ENCODE measurements around the gene DNAH9.

Gene DNAH9

GRCh38 chr17:11909348-11909747 lies 311.1 kb downstream of the DNAH9 start:
- no peak for TF ChIP-seq CTCF (IDR thresholded peaks at IDR 0.05; ENCODE audit: insufficient read depth, missing control alignments)
- DNase-seq (ENCODE audit: insufficient read length, low spot score) (no peak), FAIRE-seq (no peak)

- no peak for TF ChIP-seq CTCF (IDR thresholded peaks at IDR 0.05; ENCODE audit: insufficient read depth, missing control alignments)
Measured at GRCh38 chr17:11916091-11916490, 317.8 kb downstream of the DNAH9 start.

GRCh38 chr17:11917415-11917814 lies 319.1 kb downstream of the DNAH9 start:
- TF ChIP-seq CTCF (IDR thresholded peaks at IDR 0.05; ENCODE audit: insufficient read depth, missing control alignments): no peak
- no peak for DNase-seq (ENCODE audit: insufficient read length, low spot score)

More at GRCh38 chr17:11916091-11916490, 317.8 kb downstream of the DNAH9 start:
- DNase-seq (ENCODE audit: insufficient read length, low spot score): no peak
- FAIRE-seq: no peak

GRCh38 chr17:11921296-11921695 lies 323.0 kb downstream of the DNAH9 start:
- FAIRE-seq (no peak), DNase-seq (ENCODE audit: insufficient read length, low spot score) (no peak)

More at GRCh38 chr17:11917415-11917814, 319.1 kb downstream of the DNAH9 start:
- FAIRE-seq: no peak

GRCh38 chr17:11922638-11923037 lies 324.4 kb downstream of the DNAH9 start:
- no peak for TF ChIP-seq CTCF (IDR thresholded peaks at IDR 0.05; ENCODE audit: insufficient read depth, missing control alignments)
- FAIRE-seq (no peak), DNase-seq (ENCODE audit: insufficient read length, low spot score) (no peak)

More at GRCh38 chr17:11921296-11921695, 323.0 kb downstream of the DNAH9 start:
- no peak for TF ChIP-seq CTCF (IDR thresholded peaks at IDR 0.05; ENCODE audit: insufficient read depth, missing control alignments)

- TF ChIP-seq CTCF (IDR thresholded peaks at IDR 0.05; ENCODE audit: insufficient read depth, missing control alignments): no peak
- DNase-seq (ENCODE audit: insufficient read length, low spot score) (no peak), FAIRE-seq (no peak)
Measured at GRCh38 chr17:11924076-11924475, 325.8 kb downstream of the DNAH9 start.

GRCh38 chr17:11925262-11926021 lies 327.2 kb downstream of the DNAH9 start:
- no peak for TF ChIP-seq CTCF (IDR thresholded peaks at IDR 0.05; ENCODE audit: insufficient read depth, missing control alignments)
- no peak for DNase-seq (ENCODE audit: insufficient read length, low spot score)

More at GRCh38 chr17:11925262-11926021, 327.2 kb downstream of the DNAH9 start:
- no peak for FAIRE-seq
